RWPE1 (cell line): ENCODE results near the gene ENTHD1.

Experiments
- CTCF ChIA-PET: fragments of 350-600 bp; sonication (Branson Sonifier 250); formaldehyde crosslinking; extraction: SDS; loops from one replicate; lab custom pipeline; 2021; lab: Yijun Ruan, JAX
- POLR2A ChIA-PET: fragments of 400-600 bp; formaldehyde crosslinking; extraction: SDS; loops from one replicate; lab custom pipeline; 2020; ENCODE audit warnings: antibody characterized with exemption; ENCODE audit not compliant: low non-redundant PET; lab: Yijun Ruan, JAX
- DNase-seq: peaks from one replicate; pipeline ENCODE4 v3.0.0; 2012; ENCODE audit warnings: low spot score
- H3K27ac ChIP-seq: fragments of 450-650 bp; 2 replicates; pipeline ENCODE4 v1.5.1; 2017
- CTCF ChIP-seq: fragments of 450-650 bp; conservative IDR thresholded peaks from 2 replicates; pipeline ENCODE4 v1.5.1; 2017; ENCODE audit warnings: low read depth, mild to moderate bottlenecking

The ENTHD1 gene

GRCh38 chr22:39699631-39700360 lies 193.8 kb downstream of the ENTHD1 start:
- ChIA-PET POLR2A (no interaction called here), CTCF (interaction anchor here (0.6 kb wide), 1 partner anchor 1836 kb away, joined by 6 read pairs; no protein-coding TSS in a partner anchor)
- H3K27ac ChIP-seq: no peak overlapping the region
- no peak for TF ChIP-seq CTCF
- DNase-seq: no peak

- no peak for TF ChIP-seq CTCF
- DNase-seq: no peak
- ChIA-PET POLR2A (no interaction called here), CTCF (no interaction called here)
- no peak overlapping the region for H3K27ac ChIP-seq
Measured at GRCh38 chr22:39697790-39698430, 195.7 kb downstream of the ENTHD1 start.

DNA sequence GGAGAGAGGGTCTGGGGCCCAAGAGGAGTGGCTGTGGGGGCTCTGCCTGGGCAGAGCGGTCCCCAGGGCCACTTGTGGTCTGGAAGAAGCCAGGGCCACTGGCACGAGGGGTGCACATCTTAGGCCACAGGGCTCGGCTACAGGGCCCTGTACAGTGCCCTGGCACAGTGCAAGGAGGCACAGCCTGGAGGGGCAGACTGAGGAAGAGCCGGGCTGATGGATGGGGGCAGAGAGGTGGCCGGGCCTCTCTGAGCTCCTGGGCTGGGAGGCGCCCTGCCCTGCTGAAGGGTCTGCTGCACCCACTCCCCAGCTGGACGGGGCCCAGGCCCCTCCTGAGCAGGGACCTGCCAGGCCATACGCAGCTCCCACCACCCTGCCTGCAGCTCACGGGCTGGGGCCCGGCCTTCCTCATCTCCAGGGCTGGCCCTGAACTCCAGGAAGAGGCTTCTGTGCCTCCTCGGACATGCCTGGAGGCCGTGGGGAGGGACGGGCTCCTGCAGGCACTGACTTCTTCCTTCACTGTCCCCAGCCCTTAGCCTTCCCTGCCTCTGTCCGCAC lies 199.5 kb downstream of the ENTHD1 start:
- CTCF ChIA-PET: interaction anchor here (0.8 kb wide), 1 partner anchor 79 kb away, joined by 7 read pairs; no protein-coding TSS in a partner anchor
- no peak overlapping the region for H3K27ac ChIP-seq
- no peak for DNase-seq
- TF ChIP-seq CTCF: no peak
- POLR2A ChIA-PET: no interaction called here
